Measurements from ENCODE around the gene EIF2S2.

Gene EIF2S2

GRCh38 chr20:34110025-34110744 is 1.9 kb downstream of the EIF2S2 start:
- in situ Hi-C loops (cut with MboI; ENCODE audit: low sequenced_read_pairs): no loop called here
- H3K36me3 ChIP-seq (replicated peaks): peaks cover 50% of the 10 kb centered on the region
- H3K9me3 ChIP-seq: no peaks in the 10 kb centered on the region
- H3K4me3 ChIP-seq: peak overlapping the region; percentile 99
- H3K27me3 ChIP-seq (ENCODE audit: low read depth): no peaks in the 10 kb centered on the region
- H3K4me1 ChIP-seq: peaks cover 17% of the 10 kb centered on the region
- peak in 1 of 2 experiments; percentile 6 for DNase-seq (ENCODE audit: low spot score in 2 of 2)

- no peaks in the 10 kb centered on the region for H3K9me3 ChIP-seq
- in situ Hi-C loops (cut with MboI; ENCODE audit: low sequenced_read_pairs): no loop called here
- no peak for DNase-seq (ENCODE audit: low spot score in 2 of 2)
- peaks cover 17% of the 10 kb centered on the region for H3K4me1 ChIP-seq
- H3K27me3 ChIP-seq (ENCODE audit: low read depth): no peaks in the 10 kb centered on the region
- peaks cover 58% of the 10 kb centered on the region for H3K36me3 ChIP-seq (replicated peaks)
- H3K4me3 ChIP-seq: no peak overlapping the region; the same call in 1 of the 2 replicates
Observed at GRCh38 chr20:34109442-34109841, 2.6 kb downstream of the EIF2S2 start.

GRCh38 chr20:34108616-34109174 is 3.3 kb downstream of the EIF2S2 start:
- in situ Hi-C loops (cut with MboI; ENCODE audit: low sequenced_read_pairs): no loop called here
- peaks cover 17% of the 10 kb centered on the region for H3K4me1 ChIP-seq
- no peaks in the 10 kb centered on the region for H3K9me3 ChIP-seq
- no peak overlapping the region for H3K4me3 ChIP-seq
- DNase-seq (ENCODE audit: low spot score in 2 of 2): no peak
- no peaks in the 10 kb centered on the region for H3K27me3 ChIP-seq (ENCODE audit: low read depth)
- H3K36me3 ChIP-seq (replicated peaks): peaks cover 65% of the 10 kb centered on the region

DNA sequence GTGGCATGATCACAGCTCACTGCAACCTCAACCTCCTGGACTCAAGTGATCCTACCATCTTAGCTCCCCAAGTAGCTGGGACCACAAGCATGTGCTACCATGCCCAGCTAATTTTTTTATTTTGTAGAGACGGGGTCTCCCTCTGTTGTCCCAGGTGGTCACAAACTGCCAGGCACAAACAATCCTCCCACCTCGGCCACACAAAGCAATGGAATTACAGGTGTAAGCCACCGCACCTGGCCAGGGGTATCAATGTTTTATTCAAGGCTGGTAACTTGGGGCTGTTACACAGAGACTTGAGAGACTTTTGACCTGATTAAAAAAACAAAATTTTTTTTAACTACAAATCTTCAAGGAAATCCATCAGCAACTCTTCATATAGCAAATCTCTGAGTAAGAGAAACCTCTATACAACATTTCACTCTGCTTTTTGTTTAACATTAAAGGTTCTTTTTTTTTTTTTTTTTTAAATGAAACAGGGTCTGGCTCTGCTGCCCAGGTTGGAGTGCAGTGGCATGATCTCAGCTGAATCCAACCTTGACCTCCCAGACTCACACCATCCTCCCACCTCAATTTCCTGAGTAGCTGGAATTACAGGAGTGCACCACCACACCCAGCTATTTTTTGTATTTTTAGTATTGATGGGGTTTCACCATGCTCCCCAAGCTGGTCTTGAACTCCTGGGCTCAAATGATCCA is 5.9 kb downstream of the EIF2S2 start:
- Histone ChIP-seq H3K4me1 (peaks cover 17% of the 10 kb centered on the region), H3K36me3 (replicated peaks) (peaks cover 84% of the 10 kb centered on the region), H3K27me3 (ENCODE audit: low read depth) (no peaks in the 10 kb centered on the region), H3K9me3 (no peaks in the 10 kb centered on the region), H3K4me3 (no peak overlapping the region)
- in situ Hi-C loops (cut with MboI; ENCODE audit: low sequenced_read_pairs): no loop called here
- DNase-seq (ENCODE audit: low spot score in 2 of 2): no peak

DNA sequence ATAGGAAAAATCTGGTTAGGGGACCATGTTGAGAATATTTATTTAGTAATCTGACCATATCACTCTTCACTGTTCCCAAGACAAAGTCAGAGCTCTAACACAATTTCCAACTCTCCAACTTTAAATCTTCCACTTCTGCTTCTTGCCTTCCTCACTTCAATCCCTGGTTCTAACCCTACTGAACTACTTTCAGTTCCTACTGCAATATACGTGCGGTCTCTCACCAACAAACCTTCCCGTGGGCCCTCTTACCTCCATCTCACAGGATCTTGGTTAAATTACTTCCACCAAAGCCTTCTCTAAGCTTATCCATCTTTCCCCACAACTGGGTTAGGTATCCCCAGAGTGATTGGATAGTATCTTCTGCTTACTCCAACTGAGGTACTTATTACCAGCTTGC is 8.0 kb downstream of the EIF2S2 start:
- H3K36me3 ChIP-seq (replicated peaks): peaks cover 92% of the 10 kb centered on the region
- in situ Hi-C loops (cut with MboI; ENCODE audit: low sequenced_read_pairs): no loop called here
- H3K9me3 ChIP-seq: no peaks in the 10 kb centered on the region
- no peaks in the 10 kb centered on the region for H3K27me3 ChIP-seq (ENCODE audit: low read depth)
- no peak for DNase-seq (ENCODE audit: low spot score in 2 of 2)
- peaks cover 10% of the 10 kb centered on the region for H3K4me1 ChIP-seq
- no peak overlapping the region for H3K4me3 ChIP-seq

- Histone ChIP-seq H3K36me3 (replicated peaks) (peaks cover 98% of the 10 kb centered on the region), H3K4me1 (no peaks in the 10 kb centered on the region; the same call in 1 of the 2 replicates), H3K4me3 (no peak overlapping the region), H3K27me3 (ENCODE audit: low read depth) (no peaks in the 10 kb centered on the region), H3K9me3 (no peaks in the 10 kb centered on the region)
- no peak for DNase-seq (ENCODE audit: low spot score in 2 of 2)
- in situ Hi-C loops (cut with MboI; ENCODE audit: low sequenced_read_pairs): no loop called here
Observed at GRCh38 chr20:34102342-34102741, 9.7 kb downstream of the EIF2S2 start.

DNA sequence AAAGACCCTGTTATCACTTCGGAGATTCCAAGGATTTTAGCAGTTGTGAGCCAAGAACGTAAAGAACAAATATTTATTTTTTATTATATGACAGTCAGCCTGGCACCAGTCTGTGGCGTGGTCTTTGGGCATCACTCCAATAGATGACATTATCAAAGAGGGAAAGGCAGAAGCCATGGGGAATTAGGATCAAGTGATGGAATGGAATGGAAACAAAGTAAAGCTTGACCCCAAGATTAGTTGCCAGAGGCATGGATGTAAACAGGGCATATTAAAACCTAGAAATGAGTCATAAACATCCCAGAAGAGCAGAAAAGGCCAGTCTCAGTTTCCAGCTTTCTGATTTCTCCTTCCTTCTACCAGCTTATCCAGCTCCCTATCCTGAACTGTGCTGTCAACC is 11.5 kb downstream of the EIF2S2 start:
- no peaks in the 10 kb centered on the region for H3K27me3 ChIP-seq (ENCODE audit: low read depth)
- H3K36me3 ChIP-seq (replicated peaks): peaks cover 100% of the 10 kb centered on the region
- H3K9me3 ChIP-seq: no peaks in the 10 kb centered on the region
- H3K4me3 ChIP-seq: no peak overlapping the region
- no peaks in the 10 kb centered on the region for H3K4me1 ChIP-seq
- in situ Hi-C loops (cut with MboI; ENCODE audit: low sequenced_read_pairs): no loop called here
- DNase-seq (ENCODE audit: low spot score in 2 of 2): no peak

DNA sequence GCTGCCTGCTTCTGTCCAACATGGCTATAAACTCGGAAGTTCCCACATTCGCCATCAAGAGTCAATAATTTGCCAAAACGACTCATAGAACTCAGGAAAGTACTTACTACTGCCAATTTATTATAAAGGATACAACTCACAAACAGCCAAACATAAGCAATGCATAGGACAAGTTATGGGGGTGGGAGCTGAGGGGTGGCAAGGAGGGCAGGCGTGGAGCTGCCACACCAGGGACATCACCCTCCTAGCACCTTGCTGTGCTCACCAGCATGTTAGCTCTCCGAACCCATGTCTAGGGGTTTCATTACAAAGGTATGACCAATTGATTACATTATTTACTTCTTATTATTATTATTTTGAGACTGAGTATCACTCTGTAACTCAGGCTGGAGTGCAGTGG is 12.4 kb downstream of the EIF2S2 start:
- H3K36me3 ChIP-seq (replicated peaks): peaks cover 100% of the 10 kb centered on the region
- in situ Hi-C loops (cut with MboI; ENCODE audit: low sequenced_read_pairs): no loop called here

DNA sequence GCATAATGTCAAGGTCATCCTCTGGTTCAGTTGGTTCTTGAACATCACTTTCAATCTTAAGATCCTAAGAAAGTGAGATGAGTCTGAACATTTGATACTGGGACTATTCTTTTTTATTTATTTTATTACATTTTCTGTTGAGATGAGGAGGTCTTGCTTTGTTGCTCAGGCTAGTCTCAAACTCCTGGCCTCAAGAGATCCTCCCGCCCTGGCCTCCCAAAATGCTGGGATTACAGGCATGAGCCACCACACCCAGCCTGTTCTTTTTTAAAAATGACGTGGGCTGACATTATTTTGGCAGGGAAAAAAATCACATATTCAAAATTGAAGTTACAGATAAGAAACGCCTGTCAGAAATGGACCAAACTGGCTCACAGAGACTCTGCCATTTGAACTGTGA is 13.5 kb downstream of the EIF2S2 start:
- H3K27me3 ChIP-seq (ENCODE audit: low read depth): no peaks in the 10 kb centered on the region
- in situ Hi-C loops (cut with MboI; ENCODE audit: low sequenced_read_pairs): no loop called here
- no peaks in the 10 kb centered on the region for H3K4me1 ChIP-seq
- no peaks in the 10 kb centered on the region for H3K9me3 ChIP-seq
- no peak for DNase-seq (ENCODE audit: low spot score in 2 of 2)
- no peak overlapping the region for H3K4me3 ChIP-seq
- peaks cover 100% of the 10 kb centered on the region for H3K36me3 ChIP-seq (replicated peaks)

More for the DNA sequence above, 12.4 kb downstream of the EIF2S2 start:
- Histone ChIP-seq H3K4me3 (no peak overlapping the region), H3K9me3 (no peaks in the 10 kb centered on the region), H3K4me1 (no peaks in the 10 kb centered on the region), H3K27me3 (ENCODE audit: low read depth) (no peaks in the 10 kb centered on the region)
- no peak for DNase-seq (ENCODE audit: low spot score in 2 of 2)

- Histone ChIP-seq H3K4me3 (no peak overlapping the region), H3K27me3 (ENCODE audit: low read depth) (no peaks in the 10 kb centered on the region), H3K4me1 (no peaks in the 10 kb centered on the region), H3K9me3 (no peaks in the 10 kb centered on the region), H3K36me3 (replicated peaks) (peaks cover 100% of the 10 kb centered on the region)
- no peak for DNase-seq (ENCODE audit: low spot score in 2 of 2)
- in situ Hi-C loops (cut with MboI; ENCODE audit: low sequenced_read_pairs): no loop called here
Observed at GRCh38 chr20:34096699-34097444, 15.2 kb downstream of the EIF2S2 start.

- in situ Hi-C loops (cut with MboI; ENCODE audit: low sequenced_read_pairs): no loop called here
- no peaks in the 10 kb centered on the region for H3K9me3 ChIP-seq
- no peaks in the 10 kb centered on the region for H3K4me1 ChIP-seq
- H3K4me3 ChIP-seq: no peak overlapping the region
- DNase-seq (ENCODE audit: low spot score in 2 of 2): no peak
- H3K27me3 ChIP-seq (ENCODE audit: low read depth): no peaks in the 10 kb centered on the region
- H3K36me3 ChIP-seq (replicated peaks): peaks cover 98% of the 10 kb centered on the region
Observed at GRCh38 chr20:34095825-34096224, 16.2 kb downstream of the EIF2S2 start.

DNA sequence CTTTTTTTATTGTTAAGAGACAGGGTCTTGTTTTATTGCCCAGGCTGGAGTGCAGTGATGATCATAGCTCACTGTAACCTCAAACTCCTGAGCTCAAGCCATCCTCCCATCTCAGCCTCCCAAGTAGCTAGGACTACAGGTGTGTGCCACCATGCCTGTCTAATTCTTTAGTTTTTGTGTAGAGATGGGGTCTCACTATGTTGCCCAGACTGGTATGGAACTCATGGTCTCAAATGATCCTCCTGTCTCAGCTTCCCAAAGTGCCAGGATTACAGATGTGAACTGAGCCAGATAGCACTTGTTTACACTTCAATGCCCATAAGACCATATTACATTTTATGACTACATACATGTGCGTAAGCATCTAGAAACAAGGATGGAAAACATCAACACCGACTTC is 18.1 kb downstream of the EIF2S2 start:
- no peak for DNase-seq (ENCODE audit: low spot score in 2 of 2)
- H3K4me3 ChIP-seq: no peak overlapping the region
- in situ Hi-C loops (cut with MboI; ENCODE audit: low sequenced_read_pairs): no loop called here
- no peaks in the 10 kb centered on the region for H3K27me3 ChIP-seq (ENCODE audit: low read depth)
- H3K36me3 ChIP-seq (replicated peaks): peaks cover 97% of the 10 kb centered on the region
- no peaks in the 10 kb centered on the region for H3K4me1 ChIP-seq
- no peaks in the 10 kb centered on the region for H3K9me3 ChIP-seq

- Histone ChIP-seq H3K4me1 (no peaks in the 10 kb centered on the region), H3K27me3 (ENCODE audit: low read depth) (no peaks in the 10 kb centered on the region), H3K36me3 (replicated peaks) (peaks cover 95% of the 10 kb centered on the region), H3K4me3 (no peak overlapping the region), H3K9me3 (no peaks in the 10 kb centered on the region)
- in situ Hi-C loops (cut with MboI; ENCODE audit: low sequenced_read_pairs): no loop called here
- no peak for DNase-seq (ENCODE audit: low spot score in 2 of 2)
Observed at GRCh38 chr20:34091637-34092200, 20.3 kb downstream of the EIF2S2 start.

All from HAP-1 (cell line).